Inflammatory macrophage treated with lipopolysaccharide for 4 hours (primary cell): Measurements from ENCODE around the gene XRCC4.
"Not testable (repeated sequence)": the region's sequence is repeated elsewhere in the genome, so short reads cannot be mapped to it uniquely, and the experiment has no call there.

ENCODE experiments used
- DNase-seq: peaks from one replicate; pipeline ENCODE4 v3.0.0-alpha.2; 2020

Gene XRCC4

GRCh38 chr5:83184534-83184933, 107.2 kb downstream of the XRCC4 start:
- DNase-seq: no peak

- no peak for DNase-seq
Observed at GRCh38 chr5:83192947-83193346, 115.6 kb downstream of the XRCC4 start.

GRCh38 chr5:83197326-83197967, 120.1 kb downstream of the XRCC4 start:
- DNase-seq: no peak

GRCh38 chr5:83199126-83199525, 121.8 kb downstream of the XRCC4 start:
- DNase-seq: no peak

GRCh38 chr5:83204651-83205050, 127.3 kb downstream of the XRCC4 start:
- no peak for DNase-seq

GRCh38 chr5:83209963-83210362, 132.6 kb downstream of the XRCC4 start:
- DNase-seq: no peak

- no peak for DNase-seq
Observed at GRCh38 chr5:83219077-83219476, 141.7 kb downstream of the XRCC4 start.

GRCh38 chr5:83219495-83219894, 142.1 kb downstream of the XRCC4 start:
- DNase-seq: no peak

- DNase-seq: no peak
Observed at GRCh38 chr5:83220331-83220730, 143.0 kb downstream of the XRCC4 start.

- no peak for DNase-seq
Observed at GRCh38 chr5:83222906-83223305, 145.6 kb downstream of the XRCC4 start.

GRCh38 chr5:83227611-83228010, 150.3 kb downstream of the XRCC4 start:
- DNase-seq: no peak

GRCh38 chr5:83230511-83230910, 153.2 kb downstream of the XRCC4 start:
- no peak for DNase-seq

- DNase-seq: no peak
Observed at GRCh38 chr5:83244516-83244915, 167.2 kb downstream of the XRCC4 start.

GRCh38 chr5:83245037-83245436, 167.7 kb downstream of the XRCC4 start:
- no peak for DNase-seq

- DNase-seq: no peak
Observed at GRCh38 chr5:83246071-83246470, 168.7 kb downstream of the XRCC4 start.

GRCh38 chr5:83249156-83249555, 171.8 kb downstream of the XRCC4 start:
- DNase-seq: no peak

- no peak for DNase-seq
Observed at GRCh38 chr5:83251849-83252248, 174.5 kb downstream of the XRCC4 start.

- DNase-seq: no peak
Observed at GRCh38 chr5:83253720-83254119, 176.4 kb downstream of the XRCC4 start.

- DNase-seq: no peak
Observed at GRCh38 chr5:83255268-83255667, 177.9 kb downstream of the XRCC4 start.

- peak; percentile 61 for DNase-seq
Observed at GRCh38 chr5:83256091-83256780, 178.9 kb downstream of the XRCC4 start.

- not testable (repeated sequence) for DNase-seq
Observed at GRCh38 chr5:83257684-83258083, 180.3 kb downstream of the XRCC4 start.

GRCh38 chr5:83265318-83265717, 188.0 kb downstream of the XRCC4 start:
- no peak for DNase-seq

GRCh38 chr5:83270311-83270710, 193.0 kb downstream of the XRCC4 start:
- DNase-seq: no peak

- DNase-seq: no peak
Observed at GRCh38 chr5:83277154-83277553, 199.8 kb downstream of the XRCC4 start.

- no peak for DNase-seq
Observed at GRCh38 chr5:83277953-83278352, 200.6 kb downstream of the XRCC4 start.
